BLaER1 (cell line): ENCODE measurements around the gene PLXDC1.

ENCODE experiments used
- H3K27ac ChIP-seq: shearing (Covaris generic); formaldehyde crosslinking; 2 replicates; pipeline ENCODE4 v1.8.1; 2022
- H3K27me3 ChIP-seq: shearing (Covaris generic); formaldehyde crosslinking; 2 replicates; pipeline ENCODE4 v1.8.1; 2022
- H3K36me3 ChIP-seq: shearing (Covaris generic); formaldehyde crosslinking; 2 replicates; pipeline ENCODE4 v1.8.1; 2022
- H3K4me1 ChIP-seq: shearing (Covaris generic); formaldehyde crosslinking; 2 replicates; pipeline ENCODE4 v1.8.1; 2022
- H3K4me2 ChIP-seq: shearing (Covaris generic); formaldehyde crosslinking; 2 replicates; pipeline ENCODE4 v1.8.1; 2022
- H3K4me3 ChIP-seq: shearing (Covaris generic); formaldehyde crosslinking; 2 replicates; pipeline ENCODE4 v1.8.1; 2022
- H3K9ac ChIP-seq: shearing (Covaris generic); formaldehyde crosslinking; 2 replicates; pipeline ENCODE4 v1.8.1; 2022
- H3K9me3 ChIP-seq: shearing (Covaris generic); formaldehyde crosslinking; 2 replicates; pipeline ENCODE4 v1.8.1; 2022
- H4K20me1 ChIP-seq: shearing (Covaris generic); formaldehyde crosslinking; 2 replicates; pipeline ENCODE4 v1.8.1; 2022
- Cebpa-rat ChIP-seq: shearing (Covaris generic); IDR thresholded peaks from 2 replicates; pipeline ENCODE4 v1.8.1; 2022

The PLXDC1 gene

GRCh38 chr17:39077252-39077651, 74.2 kb downstream of the PLXDC1 start:
- no peak for TF ChIP-seq Cebpa-rat
- no peaks in the 10 kb centered on the region for H4K20me1 ChIP-seq
- no peaks in the 10 kb centered on the region for H3K36me3 ChIP-seq
- H3K4me3 ChIP-seq: no peak overlapping the region
- no peak overlapping the region for H3K9ac ChIP-seq
- H3K9me3 ChIP-seq: no peaks in the 10 kb centered on the region
- no peak overlapping the region for H3K4me2 ChIP-seq
- H3K27me3 ChIP-seq: no peaks in the 10 kb centered on the region
- no peak overlapping the region for H3K27ac ChIP-seq
- peaks cover 23% of the 10 kb centered on the region for H3K4me1 ChIP-seq

- Histone ChIP-seq H3K27ac (no peak overlapping the region), H3K9ac (no peak overlapping the region), H3K4me2 (no peak overlapping the region), H3K27me3 (no peaks in the 10 kb centered on the region), H3K4me3 (no peak overlapping the region), H3K9me3 (no peaks in the 10 kb centered on the region), H3K36me3 (no peaks in the 10 kb centered on the region), H3K4me1 (no peaks in the 10 kb centered on the region), H4K20me1 (no peaks in the 10 kb centered on the region)
- no peak for TF ChIP-seq Cebpa-rat
Observed at GRCh38 chr17:39074676-39075075, 76.8 kb downstream of the PLXDC1 start.

DNA sequence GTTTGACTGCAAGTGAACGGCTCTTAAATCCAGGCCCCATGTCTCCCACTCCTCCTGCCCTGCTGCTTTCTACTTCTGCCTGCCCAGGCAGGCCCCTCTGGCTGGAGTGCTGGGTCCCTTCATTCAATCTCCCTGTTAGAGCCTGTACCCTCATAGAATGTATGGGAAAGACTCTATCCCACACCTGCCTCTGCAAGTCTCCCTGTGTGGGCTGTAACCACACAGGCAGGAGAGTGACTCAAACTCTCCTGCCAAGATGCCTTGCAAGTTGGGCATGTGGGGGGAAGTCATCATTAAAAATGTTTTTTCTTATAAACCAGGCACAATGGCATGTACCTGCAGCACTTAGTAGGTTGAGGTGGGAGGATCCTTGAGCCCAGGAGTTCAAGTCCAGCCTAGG, 77.5 kb downstream of the PLXDC1 start:
- Histone ChIP-seq H3K36me3 (no peaks in the 10 kb centered on the region), H3K4me3 (no peak overlapping the region), H3K27me3 (no peaks in the 10 kb centered on the region), H3K4me2 (no peak overlapping the region), H3K27ac (no peak overlapping the region), H3K4me1 (no peaks in the 10 kb centered on the region), H3K9me3 (no peaks in the 10 kb centered on the region), H4K20me1 (no peaks in the 10 kb centered on the region), H3K9ac (no peak overlapping the region)
- TF ChIP-seq Cebpa-rat: no peak

GRCh38 chr17:39073353-39073752, 78.1 kb downstream of the PLXDC1 start:
- H3K27ac ChIP-seq: no peak overlapping the region
- no peak overlapping the region for H3K4me3 ChIP-seq
- no peaks in the 10 kb centered on the region for H3K4me1 ChIP-seq
- H3K4me2 ChIP-seq: no peak overlapping the region
- no peaks in the 10 kb centered on the region for H4K20me1 ChIP-seq
- H3K9ac ChIP-seq: no peak overlapping the region
- no peaks in the 10 kb centered on the region for H3K9me3 ChIP-seq
- H3K27me3 ChIP-seq: no peaks in the 10 kb centered on the region
- no peaks in the 10 kb centered on the region for H3K36me3 ChIP-seq
- TF ChIP-seq Cebpa-rat: no peak

GRCh38 chr17:39071573-39071972, 79.9 kb downstream of the PLXDC1 start:
- Histone ChIP-seq H3K27me3 (no peaks in the 10 kb centered on the region), H3K4me1 (no peaks in the 10 kb centered on the region), H3K4me2 (no peak overlapping the region), H4K20me1 (no peaks in the 10 kb centered on the region), H3K4me3 (no peak overlapping the region), H3K9ac (no peak overlapping the region), H3K27ac (no peak overlapping the region), H3K36me3 (no peaks in the 10 kb centered on the region), H3K9me3 (no peaks in the 10 kb centered on the region)
- no peak for TF ChIP-seq Cebpa-rat

DNA sequence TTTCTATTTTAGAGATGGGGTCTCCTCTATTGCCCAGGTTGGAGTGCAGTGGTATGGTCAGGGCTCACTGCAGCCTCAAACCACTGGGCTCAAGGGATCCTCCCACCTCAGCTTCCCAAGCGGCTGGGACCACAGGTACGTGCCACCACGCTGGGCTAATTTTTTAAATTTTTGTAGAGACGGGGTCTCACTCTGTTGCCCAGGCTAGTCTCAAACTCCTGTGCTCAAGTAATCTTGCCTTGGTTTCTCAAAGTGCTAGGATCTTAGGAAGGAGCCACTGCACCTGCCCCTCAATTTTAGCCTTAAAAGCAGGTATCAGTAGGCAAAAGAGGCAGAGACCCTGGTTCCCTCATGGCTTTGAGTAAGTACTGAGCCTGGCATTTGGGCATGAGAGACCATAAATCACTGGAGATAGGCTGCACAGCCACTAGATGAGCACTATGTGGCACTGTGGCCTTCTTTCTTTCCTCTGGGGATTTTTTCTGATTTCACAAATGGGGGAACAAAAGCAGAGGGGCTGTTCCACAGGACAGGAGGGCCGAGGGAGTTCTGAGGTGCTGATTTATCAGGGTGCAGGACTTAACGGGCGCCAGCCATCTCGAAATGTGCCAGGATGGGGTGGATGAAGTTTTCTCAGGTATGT, 82.2 kb downstream of the PLXDC1 start:
- TF ChIP-seq Cebpa-rat: no peak
- Histone ChIP-seq H3K9me3 (no peaks in the 10 kb centered on the region), H3K4me1 (no peaks in the 10 kb centered on the region), H3K27me3 (no peaks in the 10 kb centered on the region), H4K20me1 (no peaks in the 10 kb centered on the region), H3K36me3 (no peaks in the 10 kb centered on the region), H3K4me2 (no peak overlapping the region), H3K9ac (no peak overlapping the region), H3K27ac (no peak overlapping the region), H3K4me3 (no peak overlapping the region)

- Histone ChIP-seq H3K27ac (no peak overlapping the region), H3K4me1 (no peaks in the 10 kb centered on the region), H4K20me1 (no peaks in the 10 kb centered on the region), H3K36me3 (no peaks in the 10 kb centered on the region), H3K9ac (no peak overlapping the region), H3K9me3 (no peaks in the 10 kb centered on the region), H3K4me2 (no peak overlapping the region), H3K4me3 (no peak overlapping the region), H3K27me3 (no peaks in the 10 kb centered on the region)
- no peak for TF ChIP-seq Cebpa-rat
Observed at GRCh38 chr17:39064819-39065218, 86.6 kb downstream of the PLXDC1 start.

- Histone ChIP-seq H3K27me3 (no peaks in the 10 kb centered on the region), H3K4me2 (no peak overlapping the region), H3K4me1 (no peaks in the 10 kb centered on the region), H4K20me1 (no peaks in the 10 kb centered on the region), H3K27ac (no peak overlapping the region), H3K36me3 (no peaks in the 10 kb centered on the region), H3K9ac (no peak overlapping the region), H3K9me3 (no peaks in the 10 kb centered on the region), H3K4me3 (no peak overlapping the region)
- TF ChIP-seq Cebpa-rat: no peak
Observed at GRCh38 chr17:39064374-39064773, 87.1 kb downstream of the PLXDC1 start.

DNA sequence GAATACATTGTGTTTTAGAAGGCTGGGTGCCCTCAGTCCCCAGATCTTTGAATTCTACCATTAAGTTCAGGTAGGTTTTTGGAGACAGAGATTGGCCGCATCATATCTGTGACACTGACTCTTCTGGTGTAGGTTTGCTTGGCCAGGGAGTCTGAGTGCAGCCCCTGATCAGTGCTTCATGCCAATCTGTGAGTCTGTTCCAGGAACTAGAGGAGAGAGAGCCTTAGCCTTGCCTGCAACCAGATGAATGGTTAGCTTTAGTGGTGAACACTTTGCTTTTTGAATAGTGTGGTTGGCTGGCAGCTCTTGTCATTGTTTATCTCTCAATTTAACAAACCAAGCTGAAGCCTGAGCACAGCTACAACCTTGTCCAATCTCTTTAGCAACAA, 87.8 kb downstream of the PLXDC1 start:
- no peaks in the 10 kb centered on the region for H3K4me1 ChIP-seq
- H3K4me2 ChIP-seq: no peak overlapping the region
- H3K27me3 ChIP-seq: no peaks in the 10 kb centered on the region
- H3K9ac ChIP-seq: no peak overlapping the region
- TF ChIP-seq Cebpa-rat: no peak
- H3K27ac ChIP-seq: no peak overlapping the region
- no peaks in the 10 kb centered on the region for H3K9me3 ChIP-seq
- no peaks in the 10 kb centered on the region for H4K20me1 ChIP-seq
- H3K4me3 ChIP-seq: no peak overlapping the region
- no peaks in the 10 kb centered on the region for H3K36me3 ChIP-seq

GRCh38 chr17:39062846-39063680, 88.4 kb downstream of the PLXDC1 start:
- Histone ChIP-seq H3K27ac (no peak overlapping the region), H3K9ac (no peak overlapping the region), H3K4me2 (no peak overlapping the region), H3K27me3 (no peaks in the 10 kb centered on the region), H4K20me1 (no peaks in the 10 kb centered on the region), H3K4me1 (no peaks in the 10 kb centered on the region), H3K36me3 (no peaks in the 10 kb centered on the region), H3K4me3 (no peak overlapping the region), H3K9me3 (no peaks in the 10 kb centered on the region)
- no peak for TF ChIP-seq Cebpa-rat
